Anterior cingulate cortex (tissue), 58 donors: ENCODE measurements around the gene ZNF846.
A peak's percentile ranks its signal among the peaks of the same experiment; 100 is the strongest.
"Not testable (repeated sequence)": the region's sequence is repeated elsewhere in the genome, so short reads cannot be mapped to it uniquely, and the experiment has no call there.

Source experiments
- DNase-seq, 58 donors: peaks; one replicate each; lab custom pipeline; 2025; lab: John Stamatoyannopoulos, UW

The ZNF846 gene

GRCh38 chr19:9768175-9769112 is at the start of gene ZNF846:
ZNF846 (minus strand) TSS chr19:9768738; CDS start chr19:9764950, 3,788 bp downstream.
- peak; percentile 40 to 94 (median 85) for DNase-seq

- peak in 3 of 58 donors; percentile 48 to 63 (median 48) for DNase-seq
Measured at GRCh38 chr19:9818175-9818733, 49.7 kb upstream of the ZNF846 start.

- DNase-seq, result no peak
Measured at GRCh38 chr19:9811139-9811538, 42.6 kb upstream of the ZNF846 start.

GRCh38 chr19:9808855-9809824 is 40.6 kb upstream of the ZNF846 start:
- DNase-seq, result no peak

- DNase-seq, result no peak
Measured at GRCh38 chr19:9806803-9807202, 38.3 kb upstream of the ZNF846 start.

GRCh38 chr19:9801976-9802375 is 33.4 kb upstream of the ZNF846 start:
- DNase-seq, result no peak

GRCh38 chr19:9799162-9799561 is 30.6 kb upstream of the ZNF846 start:
- no peak for DNase-seq

GRCh38 chr19:9797871-9798270 is 29.3 kb upstream of the ZNF846 start:
- no peak for DNase-seq

GRCh38 chr19:9796113-9796773 is 27.7 kb upstream of the ZNF846 start:
- peak in 55 of 58 donors; percentile 10 to 87 (median 60) for DNase-seq

GRCh38 chr19:9793071-9793591 is 24.6 kb upstream of the ZNF846 start:
- DNase-seq, result peak in 30 of 58 donors; percentile 3 to 71 (median 47)

- peak; percentile 42 to 99 (median 94) for DNase-seq
Measured at GRCh38 chr19:9792206-9793070, 23.9 kb upstream of the ZNF846 start.

- peak; percentile 47 to 99 (median 94) for DNase-seq
Measured at GRCh38 chr19:9791552-9792205, 23.1 kb upstream of the ZNF846 start.

GRCh38 chr19:9791073-9791367 is 22.5 kb upstream of the ZNF846 start:
- peak in 1 of 58 donors; percentile 2 for DNase-seq

GRCh38 chr19:9789579-9789978 is 21.0 kb upstream of the ZNF846 start:
- DNase-seq, result not testable (repeated sequence)

- DNase-seq, result no peak
Measured at GRCh38 chr19:9789066-9789465, 20.5 kb upstream of the ZNF846 start.

- not testable (repeated sequence) for DNase-seq
Measured at GRCh38 chr19:9788604-9789003, 20.1 kb upstream of the ZNF846 start.

GRCh38 chr19:9786819-9787218 is 18.3 kb upstream of the ZNF846 start:
- DNase-seq, result no peak

GRCh38 chr19:9786342-9786741 is 17.8 kb upstream of the ZNF846 start:
- DNase-seq, result no peak
